ENCODE results near the gene IL1F10. TPM values are rescaled to one million over a fixed set of nuclear protein-coding genes. Genes with fewer than 3 reads are reported as not detected.

The IL1F10 gene
- total and polyA plus RNA-seq, 2 experiments from 2014 or later: not detected

DNA sequence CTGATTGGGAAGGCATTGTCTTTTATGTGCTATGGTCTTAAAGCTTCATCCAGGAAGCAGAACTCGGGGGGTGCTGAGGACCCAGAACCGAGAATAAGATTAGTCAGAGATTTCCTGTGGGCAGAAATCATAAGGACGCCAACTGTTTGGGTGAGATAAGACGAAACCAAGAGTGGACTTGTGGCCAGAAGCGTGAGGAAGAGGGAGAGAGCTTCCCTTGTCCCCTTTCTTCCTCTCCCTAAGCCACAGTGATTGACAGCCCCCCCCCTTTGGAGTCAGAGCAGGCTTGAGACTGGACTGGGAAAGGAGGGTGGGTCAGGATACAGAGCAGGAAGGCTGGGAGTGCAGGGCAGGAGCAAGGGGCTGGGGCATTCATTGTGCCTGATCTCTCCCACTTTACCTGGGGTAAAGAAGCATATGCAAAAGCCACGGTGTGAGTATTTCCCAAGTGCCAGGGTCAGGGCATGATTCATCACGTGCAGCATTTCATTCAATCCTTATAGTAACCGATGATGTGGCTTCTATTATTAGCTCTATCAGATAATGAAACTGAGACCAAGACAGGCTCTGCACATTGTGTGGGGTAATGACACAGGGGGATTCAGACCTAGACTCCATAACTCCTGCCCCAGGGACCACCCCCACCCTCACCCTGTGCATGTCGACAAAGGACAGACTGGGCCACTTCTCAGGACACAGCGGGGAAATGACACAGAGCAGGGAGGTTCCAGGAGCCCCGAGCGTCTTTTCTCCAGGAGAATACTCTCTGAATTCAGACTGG is 56.6 kb downstream of the IL1F10 start:
- H3K27ac ChIP-seq: no peak overlapping the region

More for the DNA sequence above, 56.6 kb downstream of the IL1F10 start:
- DNase-seq (ENCODE audit: low read depth in 1 of 2, low spot score in 1 of 2): peak in 1 of 2 donors; percentile 52
- Histone ChIP-seq H3K27me3 (no peaks in the 10 kb centered on the region), H3K4me1 (ENCODE audit: low read depth) (no peaks in the 10 kb centered on the region), H3K4me3 (no peak overlapping the region), H3K36me3 (no peaks in the 10 kb centered on the region), H3K9me3 (ENCODE audit: low read depth) (no peaks in the 10 kb centered on the region)
- TF ChIP-seq, protein P1, sequence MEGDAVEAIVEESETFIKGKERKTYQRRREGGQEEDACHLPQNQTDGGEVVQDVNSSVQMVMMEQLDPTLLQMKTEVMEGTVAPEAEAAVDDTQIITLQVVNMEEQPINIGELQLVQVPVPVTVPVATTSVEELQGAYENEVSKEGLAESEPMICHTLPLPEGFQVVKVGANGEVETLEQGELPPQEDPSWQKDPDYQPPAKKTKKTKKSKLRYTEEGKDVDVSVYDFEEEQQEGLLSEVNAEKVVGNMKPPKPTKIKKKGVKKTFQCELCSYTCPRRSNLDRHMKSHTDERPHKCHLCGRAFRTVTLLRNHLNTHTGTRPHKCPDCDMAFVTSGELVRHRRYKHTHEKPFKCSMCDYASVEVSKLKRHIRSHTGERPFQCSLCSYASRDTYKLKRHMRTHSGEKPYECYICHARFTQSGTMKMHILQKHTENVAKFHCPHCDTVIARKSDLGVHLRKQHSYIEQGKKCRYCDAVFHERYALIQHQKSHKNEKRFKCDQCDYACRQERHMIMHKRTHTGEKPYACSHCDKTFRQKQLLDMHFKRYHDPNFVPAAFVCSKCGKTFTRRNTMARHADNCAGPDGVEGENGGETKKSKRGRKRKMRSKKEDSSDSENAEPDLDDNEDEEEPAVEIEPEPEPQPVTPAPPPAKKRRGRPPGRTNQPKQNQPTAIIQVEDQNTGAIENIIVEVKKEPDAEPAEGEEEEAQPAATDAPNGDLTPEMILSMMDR (IDR thresholded peaks at IDR 0.05; ENCODE audit: low read depth, low read length): no peak

Other genes starting within 250 kb of the IL1F10 start
- gene IL1B, start 231.2 kb upstream of the IL1F10 start, total RNA-seq: not detected in 2 replicates
- gene IL1B, start 231.2 kb upstream of the IL1F10 start, polyA plus RNA-seq: not detected in 2 replicates
- not detected in 2 replicates for gene IL37, start 156.8 kb upstream of the IL1F10 start, total RNA-seq
- gene IL37, start 156.8 kb upstream of the IL1F10 start, polyA plus RNA-seq: not detected in 2 replicates
- gene IL36G, start 90.0 kb upstream of the IL1F10 start, total RNA-seq: 0.30 TPM in 1 of 2 replicates, not detected in the other
- gene IL36G, start 90.0 kb upstream of the IL1F10 start, polyA plus RNA-seq: not detected in 2 replicates
- gene IL36A, start 62.5 kb upstream of the IL1F10 start, total RNA-seq: not detected in 2 replicates
- not detected in 2 replicates for gene IL36A, start 62.5 kb upstream of the IL1F10 start, polyA plus RNA-seq
- gene IL36B, start 15.1 kb upstream of the IL1F10 start, total RNA-seq: not detected in 2 replicates
- gene IL36B, start 15.1 kb upstream of the IL1F10 start, polyA plus RNA-seq: not detected in 2 replicates
- not detected in 2 replicates for gene IL36RN, start 8.8 kb upstream of the IL1F10 start, total RNA-seq
- gene IL36RN, start 8.8 kb upstream of the IL1F10 start, polyA plus RNA-seq: not detected in 2 replicates
- not detected in 2 replicates for gene IL1RN, start 59.6 kb downstream of the IL1F10 start, total RNA-seq
- not detected in 2 replicates for gene IL1RN, start 59.6 kb downstream of the IL1F10 start, polyA plus RNA-seq
- gene PSD4, start 106.0 kb downstream of the IL1F10 start, total RNA-seq: 5.4 and 9.0 TPM in 2 replicates
- 2.5 and 3.8 TPM in 2 replicates for gene PSD4, start 106.0 kb downstream of the IL1F10 start, polyA plus RNA-seq
- not detected in 2 replicates for gene PAX8, start 211.0 kb downstream of the IL1F10 start, total RNA-seq
- gene PAX8, start 211.0 kb downstream of the IL1F10 start, polyA plus RNA-seq: not detected in 2 replicates

Data from cardiac muscle cell (in vitro differentiated cells and primary cell).